NCI-H748 treated with DMSO at 0.1 percent for 48 hours (cell line): ENCODE results near the gene SLC25A22.

Source experiments
- DNase-seq: peaks from one replicate; lab custom pipeline; 2025; lab: John Stamatoyannopoulos, UW

SLC25A22 gene

DNA sequence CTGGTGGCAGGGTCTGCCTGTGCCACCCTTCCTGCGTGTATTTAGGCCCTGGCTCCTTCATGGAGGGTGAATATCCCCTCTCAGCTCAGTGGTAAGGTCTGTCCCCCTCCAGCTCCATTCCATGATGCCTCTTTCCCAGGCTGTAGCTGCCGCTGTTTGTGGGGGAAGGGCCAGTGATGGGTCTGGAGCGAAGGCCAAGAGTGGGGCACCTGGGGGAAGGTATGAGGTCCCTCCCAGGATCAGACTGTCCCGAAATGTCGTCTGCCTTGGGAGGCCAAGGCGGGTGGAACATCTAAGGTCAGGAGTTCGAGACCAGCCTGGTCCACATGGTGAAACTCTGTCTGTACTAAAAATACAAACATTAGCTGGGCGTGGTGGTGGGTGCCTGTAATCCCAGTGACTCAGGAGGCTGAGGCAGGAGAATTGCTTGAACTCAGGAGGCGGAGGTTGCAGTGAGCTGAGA lies 35.8 kb upstream of the SLC25A22 start:
- no peak for DNase-seq

- DNase-seq, result no peak
Measured at GRCh38 chr11:833114-833791, 35.2 kb upstream of the SLC25A22 start.

- DNase-seq, result peak; percentile 22
Measured at GRCh38 chr11:832529-833113, 34.5 kb upstream of the SLC25A22 start, which contains the start of gene CD151. Gene CD151 (plus strand): TSS chr11:832952. CDS start chr11:836070, 3,118 bp downstream.

DNA sequence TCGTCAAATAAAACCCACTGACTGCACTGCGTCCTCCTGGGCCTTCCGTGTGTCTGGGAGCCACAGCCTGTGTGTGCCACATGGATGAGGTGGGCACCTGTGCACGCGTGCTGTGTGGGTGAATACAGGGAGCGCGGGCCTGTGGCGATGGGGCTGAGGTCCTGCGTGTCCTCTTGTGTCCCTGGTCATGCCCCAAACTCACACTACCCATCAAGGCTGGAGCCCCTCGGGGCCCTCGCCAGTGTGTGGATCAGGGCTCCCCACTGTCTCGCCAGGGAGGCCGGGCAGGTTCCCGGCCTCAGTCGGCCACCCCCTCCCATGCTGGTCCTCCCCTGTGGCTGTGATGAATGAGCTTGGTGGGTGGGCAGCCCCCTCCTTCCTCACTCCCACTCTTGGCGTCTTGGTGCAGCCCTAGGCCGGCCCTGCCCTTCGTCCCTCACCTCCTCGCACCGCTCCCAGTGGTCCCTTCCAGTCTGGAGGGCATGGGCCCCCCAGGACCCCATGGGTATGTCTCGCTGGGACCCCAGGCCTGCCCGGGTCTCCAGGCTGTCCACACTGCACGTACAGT lies 34.0 kb upstream of the SLC25A22 start:
- no peak for DNase-seq

GRCh38 chr11:831118-831864 lies 33.2 kb upstream of the SLC25A22 start:
- no peak for DNase-seq

DNA sequence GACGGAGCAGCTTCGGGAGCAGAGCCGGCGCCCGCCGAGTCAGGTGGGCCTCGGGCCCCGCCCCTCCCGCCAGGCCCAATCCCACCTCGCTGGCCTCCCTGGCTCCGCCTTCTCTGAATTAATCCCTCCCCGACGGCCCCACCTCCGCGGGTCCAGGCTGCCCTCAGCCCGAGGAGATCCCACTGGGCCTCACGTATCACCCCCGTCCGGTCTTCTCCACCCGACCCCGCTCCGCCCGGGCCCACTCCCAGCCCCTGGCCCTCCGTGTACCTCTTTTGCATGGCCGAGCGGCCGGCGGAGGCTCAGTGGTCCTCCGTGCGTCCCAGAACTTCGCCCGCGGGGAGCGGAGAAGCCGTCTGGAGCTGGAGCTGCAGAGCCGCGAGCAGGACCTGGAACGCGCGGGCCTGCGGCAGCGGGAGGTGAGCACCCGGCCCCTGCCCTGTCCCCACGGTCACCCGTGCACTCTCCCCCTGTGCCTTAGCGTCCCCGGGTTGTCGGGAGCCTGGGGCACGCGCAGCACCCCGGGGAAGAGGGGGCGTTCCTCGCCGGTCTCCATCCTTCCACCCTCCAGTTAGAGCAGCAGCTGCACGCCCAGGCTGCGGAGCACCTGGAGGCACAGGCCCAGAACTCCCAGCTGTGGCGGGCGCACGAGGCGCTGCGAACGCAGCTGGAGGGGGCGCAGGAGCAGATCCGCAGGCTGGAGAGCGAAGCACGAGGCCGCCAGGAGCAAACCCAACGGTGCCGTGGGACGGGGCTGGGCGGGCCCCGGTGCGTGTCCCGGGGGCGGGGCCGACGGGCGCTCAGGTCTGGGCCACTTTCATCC lies 32.4 kb upstream of the SLC25A22 start:
- peak; percentile 83 for DNase-seq

DNA sequence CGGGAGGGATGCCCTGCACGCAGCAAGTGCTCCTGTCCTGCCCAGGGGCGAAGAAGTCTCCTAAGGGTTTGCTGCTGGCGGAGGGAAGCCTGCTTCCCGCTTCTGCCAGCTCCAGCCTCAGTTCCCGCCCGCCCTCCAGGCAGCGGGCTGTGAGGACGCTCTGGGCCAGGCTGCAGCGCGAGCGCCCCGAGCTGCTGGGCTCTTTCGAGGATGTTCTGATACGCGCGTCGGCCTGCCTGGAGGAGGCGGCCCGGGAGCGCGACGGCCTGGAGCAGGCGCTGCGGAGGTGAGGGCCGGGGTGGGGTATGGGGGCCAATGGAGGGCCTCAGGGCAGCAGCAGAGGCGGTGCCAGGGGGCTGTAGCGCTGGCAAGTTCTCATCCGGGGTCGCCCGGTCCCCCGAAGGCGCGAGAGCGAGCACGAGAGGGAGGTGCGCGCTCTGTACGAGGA lies 31.8 kb upstream of the SLC25A22 start:
- no peak for DNase-seq

- DNase-seq, result no peak
Measured at GRCh38 chr11:829176-829846, 31.2 kb upstream of the SLC25A22 start.

- DNase-seq, result no peak
Measured at GRCh38 chr11:828506-829175, 30.6 kb upstream of the SLC25A22 start.

- no peak for DNase-seq
Measured at GRCh38 chr11:827897-828192, 29.8 kb upstream of the SLC25A22 start, which contains the start of gene CRACR2B. Gene CRACR2B (plus strand): TSS chr11:827919. CDS start chr11:828608, 689 bp downstream.

- no peak for DNase-seq
Measured at GRCh38 chr11:827146-827896, 29.2 kb upstream of the SLC25A22 start.

- no peak for DNase-seq
Measured at GRCh38 chr11:826836-827145, 28.7 kb upstream of the SLC25A22 start.

GRCh38 chr11:826227-826621 lies 28.1 kb upstream of the SLC25A22 start:
- no peak for DNase-seq

GRCh38 chr11:825366-826226 lies 27.5 kb upstream of the SLC25A22 start:
- no peak for DNase-seq

GRCh38 chr11:824942-825341 lies 26.9 kb upstream of the SLC25A22 start:
- no peak for DNase-seq

DNA sequence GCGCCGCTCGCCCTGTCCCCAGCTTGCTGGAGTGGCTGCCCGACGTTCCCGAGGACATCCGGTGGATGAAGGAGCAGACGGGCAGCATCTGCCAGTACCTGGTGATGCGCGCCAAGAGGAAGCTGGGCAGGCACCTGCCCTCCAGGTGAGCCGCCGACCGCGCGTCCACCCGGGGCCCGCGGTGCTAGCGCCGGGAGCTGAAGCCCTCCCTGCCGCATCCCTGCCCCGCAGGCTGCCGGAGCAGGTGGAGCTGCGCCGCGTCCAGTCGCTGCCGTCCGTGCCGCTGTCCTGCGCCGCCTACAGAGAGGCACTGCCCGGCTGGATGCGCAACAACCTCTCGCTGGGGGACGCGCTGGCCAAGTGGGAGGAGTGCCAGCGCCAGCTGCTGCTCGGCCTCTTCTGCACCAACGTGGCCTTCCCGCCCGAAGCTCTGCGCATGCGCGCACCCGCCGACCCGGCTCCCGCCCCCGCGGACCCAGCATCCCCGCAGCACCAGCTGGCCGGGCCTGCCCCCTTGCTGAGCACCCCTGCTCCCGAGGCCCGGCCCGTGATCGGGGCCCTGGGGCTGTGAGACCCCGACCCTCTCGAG lies 26.3 kb upstream of the SLC25A22 start:
- peak; percentile 29 for DNase-seq

- DNase-seq, result no peak
Measured at GRCh38 chr11:823441-824291, 25.6 kb upstream of the SLC25A22 start.
